Esophagus muscularis mucosa (tissue), 4 donors: ENCODE results near the gene INTS7. TPM values are rescaled to one million over a fixed set of nuclear protein-coding genes. Genes with fewer than 3 reads are reported as not detected.

Experiments used
- DNase-seq: peaks from one replicate; pipeline ENCODE4 v3.0.0-alpha.2; 2017; ENCODE audit errors: extremely low spot score
- H3K27ac ChIP-seq, 4 donors: fragments of 200-600 bp; sonication (generic); replicated peaks in 1 of 4; 1 replicate in 3 of 4; 2 replicates in 1 of 4; pipeline ENCODE4 v1.5.1; 2016 to 2019; ENCODE audit warnings: mild to moderate bottlenecking in 1 of 4
- H3K27me3 ChIP-seq, 4 donors: fragments of 200-600 bp; sonication (generic); one replicate each; pipeline versions ENCODE4 v1.5.1 to v1.6.0; 2016 to 2019
- H3K36me3 ChIP-seq, 4 donors: fragments of 200-600 bp; sonication (generic); one replicate each; pipeline ENCODE4 v1.5.1; 2016 to 2019
- H3K4me1 ChIP-seq, 4 donors: fragments of 200-600 bp; sonication (generic); one replicate each; pipeline ENCODE4 v1.5.1; 2016 to 2019
- H3K4me3 ChIP-seq, 4 donors: fragments of 200-600 bp; sonication (generic); 1 replicate in 2 of 4; 2 replicates in 2 of 4; pipeline ENCODE4 v1.5.1; 2016 to 2019; ENCODE audit warnings: mild to moderate bottlenecking in 4 of 4, moderate library complexity in 1 of 4
- H3K9me3 ChIP-seq, 4 donors: fragments of 200-600 bp; sonication (generic); 1 replicate in 3 of 4; 2 replicates in 1 of 4; pipeline ENCODE4 v1.5.1; 2016 to 2019
- EP300 ChIP-seq: sonication (generic); formaldehyde crosslinking; IDR thresholded peaks from one replicate; pipeline ENCODE4 v1.6.1; 2017; ENCODE audit warnings: antibody characterized with exemption
- POLR2A ChIP-seq: fragments of 450-650 bp; IDR thresholded peaks from one replicate; pipeline ENCODE4 v1.6.1; 2017; ENCODE audit warnings: antibody characterized with exemption, moderate library complexity, mild to moderate bottlenecking, low read depth
- POLR2AphosphoS5 ChIP-seq, 2 donors: sonication (generic); formaldehyde crosslinking; IDR thresholded peaks; one replicate each; pipeline ENCODE4 v1.6.1; 2017; ENCODE audit warnings: antibody characterized with exemption in 2 of 2
- WGBS: methylation state at CpG from one replicate; pipeline ENCODE4 v1.1.5; 2018; 5-methylcytosine and 5-hydroxymethylcytosine counted together
- intact Hi-C: fragments of 100-400 bp; cut with DNase I; formaldehyde crosslinking; loops from one replicate; pipeline ENCODE4 v1.15.1; 2023
- small RNA-seq, 3 donors: library from RNA; depleted of rRNA; stranded (forward); fragments of <200 nt; gene quantifications; one replicate each; pipeline ENCODE3, GENCODE V24; 2016
- total RNA-seq, 4 donors: library from RNA; depleted of rRNA; stranded (reverse); fragments of >200 nt; gene quantifications; one replicate each; pipeline versions ENCODE4 v1.1.0 to v1.2.1, GENCODE V29; 2016
- TF ChIP-seq, protein P1 (sequence below), 3 experiments: fragments of 200-600 bp in 2 of 3; fragments of 450-650 bp in 1 of 3; sonication (generic) in 2 of 3; IDR thresholded peaks; one replicate each; pipeline ENCODE4 v1.5.1; 2017 to 2019; ENCODE audit warnings: antibody characterized with exemption in 3 of 3, mild to moderate bottlenecking in 2 of 3, moderate library complexity in 1 of 3

The INTS7 gene
- total RNA-seq, 4 donors from 2014 or later, result 6.0 to 15.4 (median 11.0) TPM

DNA sequence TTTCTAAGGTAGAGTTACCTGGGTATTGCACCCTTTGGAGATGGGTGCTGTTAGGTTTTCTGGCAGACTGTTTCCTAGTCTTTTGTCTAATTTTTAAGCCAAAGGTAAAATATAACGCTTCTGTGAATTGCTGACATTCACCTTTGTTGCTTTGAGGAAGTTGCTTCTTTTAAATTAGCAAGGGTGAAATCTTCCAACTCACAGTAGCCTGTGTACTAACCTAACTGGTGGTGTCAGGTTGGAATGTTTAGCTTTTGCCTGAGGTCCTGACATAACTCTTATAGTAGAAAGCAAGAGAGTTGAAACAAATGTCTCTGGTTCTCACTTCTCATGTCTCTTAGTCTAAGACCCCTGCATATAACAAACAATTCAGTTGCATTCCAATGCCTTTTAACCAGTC lies 143.6 kb downstream of the INTS7 start:
- Histone ChIP-seq H3K4me1 (peaks cover 0 to 5% (median 0%) of the 10 kb centered on the region in 4 donors), H3K27me3 (no peaks in the 10 kb centered on the region), H3K9me3 (no peaks in the 10 kb centered on the region), H3K36me3 (no peaks in the 10 kb centered on the region), H3K4me3 (no peak overlapping the region), H3K27ac (no peak overlapping the region)
- TF ChIP-seq POLR2AphosphoS5 (IDR thresholded peaks at IDR 0.05) (no peak), EP300 (no peak), POLR2A (no peak)
- TF ChIP-seq, protein P1, sequence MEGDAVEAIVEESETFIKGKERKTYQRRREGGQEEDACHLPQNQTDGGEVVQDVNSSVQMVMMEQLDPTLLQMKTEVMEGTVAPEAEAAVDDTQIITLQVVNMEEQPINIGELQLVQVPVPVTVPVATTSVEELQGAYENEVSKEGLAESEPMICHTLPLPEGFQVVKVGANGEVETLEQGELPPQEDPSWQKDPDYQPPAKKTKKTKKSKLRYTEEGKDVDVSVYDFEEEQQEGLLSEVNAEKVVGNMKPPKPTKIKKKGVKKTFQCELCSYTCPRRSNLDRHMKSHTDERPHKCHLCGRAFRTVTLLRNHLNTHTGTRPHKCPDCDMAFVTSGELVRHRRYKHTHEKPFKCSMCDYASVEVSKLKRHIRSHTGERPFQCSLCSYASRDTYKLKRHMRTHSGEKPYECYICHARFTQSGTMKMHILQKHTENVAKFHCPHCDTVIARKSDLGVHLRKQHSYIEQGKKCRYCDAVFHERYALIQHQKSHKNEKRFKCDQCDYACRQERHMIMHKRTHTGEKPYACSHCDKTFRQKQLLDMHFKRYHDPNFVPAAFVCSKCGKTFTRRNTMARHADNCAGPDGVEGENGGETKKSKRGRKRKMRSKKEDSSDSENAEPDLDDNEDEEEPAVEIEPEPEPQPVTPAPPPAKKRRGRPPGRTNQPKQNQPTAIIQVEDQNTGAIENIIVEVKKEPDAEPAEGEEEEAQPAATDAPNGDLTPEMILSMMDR (IDR thresholded peaks at IDR 0.05), result no peak
- 75% methylated on average over 1 of the region's 1 CpG for WGBS
- DNase-seq, result no peak
- intact Hi-C loops, result no loop called here

Small RNA genes within 50 kb of the gene (small RNA-seq; reads per million reads assigned to genes)
- gene MIR3122 (0 reads per million in 3 donors), gene RF00568 (0 reads per million in 3 donors)

Other genes starting within 250 kb of the INTS7 start
- 10 to 100 TPM; 49.0 to 76.2 (median 62.2) TPM for gene LPGAT1, start 204.8 kb downstream of the INTS7 start, total RNA-seq
- under 1 TPM in 3 of 4 donors, not detected in 1; 0.06 to 0.17 (median 0.17) TPM for gene DTL, start 191 bp upstream of the INTS7 start, total RNA-seq
- gene PPP2R5A, start 249.9 kb upstream of the INTS7 start, total RNA-seq, result 10 to 100 TPM; 57.0 to 63.5 (median 58.9) TPM